Measurements from ENCODE around the gene SOX1. TPM values are rescaled to one million over a fixed set of nuclear protein-coding genes. Genes with fewer than 3 reads are reported as not detected.

SOX1 gene
- total and polyA plus RNA-seq, 9 of the 15 experiments (the other 6 are each of a cell fraction or from before 2014, with no cell fraction given): not detected

GRCh38 chr13:112113851-112114250 lies 46.9 kb downstream of the SOX1 start:
- no peaks in the 10 kb centered on the region for H3K4me1 ChIP-seq (replicated peaks in 1 of 2; ENCODE audit: control insufficient read depth in 2 of 2, insufficient read depth in 2 of 2, low read length in 2 of 2)
- H4K20me1 ChIP-seq (replicated peaks; ENCODE audit: control insufficient read depth, insufficient read depth, low read length): 0 out of 2 replicates have a peak, but pooled peaks cover 3% of the 10 kb centered on the region
- H3K9me3 ChIP-seq (replicated peaks; ENCODE audit: control insufficient read depth, insufficient read depth, low read depth, low read length): no peaks in the 10 kb centered on the region
- no peak overlapping the region for H2AFZ ChIP-seq (ENCODE audit: low read depth, low read length)
- intact Hi-C loops (cut with micrococcal nuclease) (no loop called here), in situ Hi-C loops (cut with MboI) (no loop called here)
- peaks cover 4 to 40% of the 10 kb centered on the region in 2 experiments; a peak in 4 of 5 replicates for H3K27me3 ChIP-seq (ENCODE audit: control insufficient read depth in 2 of 2, insufficient read depth in 2 of 2, low read length in 2 of 2)
- 0% methylated on average over 2 of the region's 4 CpGs for WGBS (ENCODE audit: insufficient coverage, low coverage, missing lambda C conversion rate)
- no peak overlapping the region for H3K4me3 ChIP-seq
- H3K27ac ChIP-seq (ENCODE audit: extremely low read depth, low read depth, low read length): no peak overlapping the region
- no peaks in the 10 kb centered on the region for H3K9me1 ChIP-seq (ENCODE audit: control insufficient read depth, insufficient read depth, low read length)
- no peaks in the 10 kb centered on the region for H3K36me3 ChIP-seq (ENCODE audit: control insufficient read depth, insufficient read depth, low read length)
- CTCF ChIA-PET (ENCODE audit: low intra/inter-chr PET ratio): no interaction called here
- H3K79me2 ChIP-seq (ENCODE audit: control insufficient read depth, insufficient read depth, low read length): no peaks in the 10 kb centered on the region
- no peak for ATAC-seq
- FAIRE-seq: no peak
- POLR2A ChIA-PET: no interaction called here
- DNase-seq (ENCODE audit: extremely low read depth in 1 of 4, low spot score in 3 of 4): no peak
- no peak overlapping the region for H3K9ac ChIP-seq (ENCODE audit: insufficient read depth in 1 of 2, low read depth in 2 of 2, low read length in 2 of 2)
- no TSS peak for BruUV-seq (replicated peaks)
- H3K4me2 ChIP-seq (ENCODE audit: insufficient read depth, low read length): no peak overlapping the region
- TF ChIP-seq CHD2 (IDR thresholded peaks at IDR 0.05; ENCODE audit: low read depth, low read length): no peak
- no peak for TF ChIP-seq CHD1 (IDR thresholded peaks at IDR 0.05; ENCODE audit: low read length)
- TF ChIP-seq, protein P1, sequence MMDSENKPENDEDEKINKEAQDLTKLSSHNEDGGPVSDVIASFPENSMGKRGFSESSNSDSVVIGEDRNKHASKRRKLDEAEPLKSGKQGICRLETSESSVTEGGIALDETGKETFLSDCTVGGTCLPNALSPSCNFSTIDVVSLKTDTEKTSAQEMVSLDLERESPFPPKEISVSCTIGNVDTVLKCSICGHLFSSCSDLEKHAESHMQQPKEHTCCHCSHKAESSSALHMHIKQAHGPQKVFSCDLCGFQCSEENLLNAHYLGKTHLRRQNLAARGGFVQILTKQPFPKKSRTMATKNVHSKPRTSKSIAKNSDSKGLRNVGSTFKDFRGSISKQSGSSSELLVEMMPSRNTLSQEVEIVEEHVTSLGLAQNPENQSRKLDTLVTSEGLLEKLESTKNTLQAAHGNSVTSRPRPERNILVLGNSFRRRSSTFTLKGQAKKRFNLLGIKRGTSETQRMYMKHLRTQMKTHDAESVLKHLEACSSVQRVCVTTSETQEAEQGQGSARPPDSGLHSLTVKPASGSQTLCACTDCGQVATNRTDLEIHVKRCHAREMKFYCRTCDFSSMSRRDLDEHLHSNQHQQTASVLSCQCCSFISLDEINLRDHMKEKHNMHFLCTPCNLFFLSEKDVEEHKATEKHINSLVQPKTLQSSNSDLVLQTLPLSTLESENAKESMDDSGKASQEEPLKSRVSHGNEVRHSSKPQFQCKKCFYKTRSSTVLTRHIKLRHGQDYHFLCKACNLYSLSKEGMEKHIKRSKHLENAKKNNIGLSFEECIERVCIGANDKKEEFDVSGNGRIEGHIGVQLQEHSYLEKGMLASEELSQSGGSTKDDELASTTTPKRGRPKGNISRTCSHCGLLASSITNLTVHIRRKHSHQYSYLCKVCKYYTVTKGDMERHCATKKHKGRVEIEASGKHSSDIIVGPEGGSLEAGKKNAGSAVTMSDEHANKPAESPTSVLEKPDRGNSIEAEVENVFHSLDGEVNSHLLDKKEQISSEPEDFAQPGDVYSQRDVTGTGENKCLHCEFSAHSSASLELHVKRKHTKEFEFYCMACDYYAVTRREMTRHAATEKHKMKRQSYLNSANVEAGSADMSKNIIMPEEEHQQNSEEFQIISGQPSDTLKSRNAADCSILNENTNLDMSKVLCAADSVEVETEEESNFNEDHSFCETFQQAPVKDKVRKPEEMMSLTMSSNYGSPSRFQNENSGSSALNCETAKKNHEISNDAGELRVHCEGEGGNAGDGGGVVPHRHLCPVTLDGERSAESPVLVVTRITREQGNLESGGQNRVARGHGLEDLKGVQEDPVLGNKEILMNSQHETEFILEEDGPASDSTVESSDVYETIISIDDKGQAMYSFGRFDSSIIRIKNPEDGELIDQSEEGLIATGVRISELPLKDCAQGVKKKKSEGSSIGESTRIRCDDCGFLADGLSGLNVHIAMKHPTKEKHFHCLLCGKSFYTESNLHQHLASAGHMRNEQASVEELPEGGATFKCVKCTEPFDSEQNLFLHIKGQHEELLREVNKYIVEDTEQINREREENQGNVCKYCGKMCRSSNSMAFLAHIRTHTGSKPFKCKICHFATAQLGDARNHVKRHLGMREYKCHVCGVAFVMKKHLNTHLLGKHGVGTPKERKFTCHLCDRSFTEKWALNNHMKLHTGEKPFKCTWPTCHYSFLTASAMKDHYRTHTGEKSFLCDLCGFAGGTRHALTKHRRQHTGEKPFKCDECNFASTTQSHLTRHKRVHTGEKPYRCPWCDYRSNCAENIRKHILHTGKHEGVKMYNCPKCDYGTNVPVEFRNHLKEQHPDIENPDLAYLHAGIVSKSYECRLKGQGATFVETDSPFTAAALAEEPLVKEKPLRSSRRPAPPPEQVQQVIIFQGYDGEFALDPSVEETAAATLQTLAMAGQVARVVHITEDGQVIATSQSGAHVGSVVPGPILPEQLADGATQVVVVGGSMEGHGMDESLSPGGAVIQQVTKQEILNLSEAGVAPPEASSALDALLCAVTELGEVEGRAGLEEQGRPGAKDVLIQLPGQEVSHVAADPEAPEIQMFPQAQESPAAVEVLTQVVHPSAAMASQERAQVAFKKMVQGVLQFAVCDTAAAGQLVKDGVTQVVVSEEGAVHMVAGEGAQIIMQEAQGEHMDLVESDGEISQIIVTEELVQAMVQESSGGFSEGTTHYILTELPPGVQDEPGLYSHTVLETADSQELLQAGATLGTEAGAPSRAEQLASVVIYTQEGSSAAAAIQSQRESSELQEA (IDR thresholded peaks at IDR 0.05; ENCODE audit: low read depth): no peak
- no peak for TF ChIP-seq FOXP1 (CRISPR knock-in tag; IDR thresholded peaks at IDR 0.05)
- TF ChIP-seq FOXA1 (IDR thresholded peaks at IDR 0.05; ENCODE audit: borderline replicate concordance): no peak
- TF ChIP-seq ZNF431 (CRISPR knock-in tag; IDR thresholded peaks at IDR 0.05): no peak
- TF ChIP-seq REST (IDR thresholded peaks at IDR 0.05; ENCODE audit: borderline replicate concordance): no peak
- TF ChIP-seq REST (CRISPR knock-in tag; IDR thresholded peaks at IDR 0.05; ENCODE audit: low read depth): no peak

Data from K562 (cell line).